WTC11 (cell line): ENCODE data around the gene RHBDD2. TPM values are rescaled to one million over a fixed set of nuclear protein-coding genes. Genes with fewer than 3 reads are reported as not detected.
"Not testable (repeated sequence)": the region's sequence is repeated elsewhere in the genome, so short reads cannot be mapped to it uniquely, and the experiment has no call there.

ENCODE experiments used
- ATAC-seq: fragments of 200-7000 bp; cut with Tn5 transposase; 2 replicates; pipeline ENCODE4 v1.10.0; 2021; ENCODE audit warnings: mild to moderate bottlenecking, moderate library complexity
- CTCF ChIA-PET: fragments of 300-600 bp; sonication (Branson Sonifier 250); formaldehyde crosslinking; loops from one replicate; lab custom pipeline; 2021; ENCODE audit warnings: antibody characterized with exemption; lab: Charles Lee
- POLR2A ChIA-PET: fragments of 350-600 bp; sonication (Branson Sonifier 250); formaldehyde crosslinking; loops from one replicate; lab custom pipeline; 2021; ENCODE audit warnings: antibody characterized with exemption; lab: Charles Lee
- DNase-seq: peaks from one replicate; pipeline ENCODE4 v3.0.0; 2021; ENCODE audit warnings: low spot score
- H3K27ac Mint-ChIP-seq: 2 replicates; pipeline ENCODE4 v1.8.0; 2021; ENCODE audit warnings: mixed read lengths
- H3K27me3 Mint-ChIP-seq: 2 replicates; pipeline ENCODE4 v1.8.0; 2021; ENCODE audit warnings: low read depth, mild to moderate bottlenecking, moderate library complexity, mixed read lengths
- H3K36me3 Mint-ChIP-seq: 2 replicates; pipeline ENCODE4 v1.8.0; 2021; ENCODE audit warnings: mixed read lengths
- H3K4me1 Mint-ChIP-seq: 2 replicates; pipeline ENCODE4 v1.8.0; 2022; ENCODE audit warnings: mixed read lengths
- H3K4me3 Mint-ChIP-seq: 2 replicates; pipeline ENCODE4 v1.8.0; 2021; ENCODE audit warnings: mild to moderate bottlenecking, moderate library complexity, mixed read lengths
- H3K9me3 Mint-ChIP-seq: 2 replicates; pipeline ENCODE4 v1.8.0; 2021; ENCODE audit warnings: mixed read lengths
- EMX1 ChIP-seq: fragments of 250-450 bp; sonication (Bioruptor Pico); IDR thresholded peaks from 2 replicates; pipeline ENCODE4 v1.8.0; 2021; ENCODE audit warnings: mild to moderate bottlenecking
- MYBL2 ChIP-seq: sonication (generic); formaldehyde crosslinking; IDR thresholded peaks from 2 replicates; pipeline ENCODE4 v1.8.1; 2023; ENCODE audit warnings: mild to moderate bottlenecking, moderate library complexity, missing genetic modification reagents
- SOX15 ChIP-seq: fragments of 250-450 bp; sonication (Bioruptor Pico); IDR thresholded peaks from 2 replicates; pipeline ENCODE4 v1.9.0; 2021; ENCODE audit warnings: mild to moderate bottlenecking
- SP1 ChIP-seq: sonication (generic); formaldehyde crosslinking; conservative IDR thresholded peaks from 2 replicates; pipeline ENCODE4 v1.8.1; 2022; ENCODE audit warnings: missing genetic modification reagents
- TCF7 ChIP-seq: sonication (generic); formaldehyde crosslinking; IDR thresholded peaks from 2 replicates; pipeline ENCODE4 v1.8.0; 2022; ENCODE audit warnings: mild to moderate bottlenecking, low read depth, missing genetic modification reagents, moderate library complexity
- ZNF138 ChIP-seq: sonication (generic); formaldehyde crosslinking; conservative IDR thresholded peaks from 2 replicates; pipeline ENCODE4 v1.8.1; 2022; ENCODE audit warnings: mild to moderate bottlenecking, moderate library complexity, missing genetic modification reagents
- total RNA-seq: library from RNA; stranded (reverse); gene quantifications from 3 replicates; pipeline ENCODE4 v1.2.3, GENCODE V29; 2021
- TF ChIP-seq, protein P1 (sequence below): fragments of 250-450 bp; sonication (Bioruptor Pico); IDR thresholded peaks from 2 replicates; pipeline ENCODE4 v1.9.0; 2021; ENCODE audit warnings: mild to moderate bottlenecking
- TF ChIP-seq, protein P2 (sequence below): fragments of 250-450 bp; sonication (Bioruptor Pico); IDR thresholded peaks from 2 replicates; pipeline ENCODE4 v1.9.0; 2021; ENCODE audit warnings: mild to moderate bottlenecking, borderline replicate concordance
- TF ChIP-seq, protein P3 (sequence below): sonication (generic); formaldehyde crosslinking; IDR thresholded peaks from 2 replicates; pipeline ENCODE4 v1.8.1; 2023; ENCODE audit warnings: mild to moderate bottlenecking, missing genetic modification reagents
- TF ChIP-seq, protein P4 (sequence below): sonication (generic); formaldehyde crosslinking; IDR thresholded peaks from 2 replicates; pipeline ENCODE4 v1.8.0; 2022; ENCODE audit warnings: mild to moderate bottlenecking, missing genetic modification reagents
- TF ChIP-seq, protein P5 (sequence below): sonication (generic); formaldehyde crosslinking; IDR thresholded peaks from 2 replicates; pipeline ENCODE4 v1.8.1; 2023; ENCODE audit warnings: mild to moderate bottlenecking, missing genetic modification reagents, borderline replicate concordance

RHBDD2 gene
- total RNA-seq, 1 experiment from 2014 or later = 34.3 TPM

DNA sequence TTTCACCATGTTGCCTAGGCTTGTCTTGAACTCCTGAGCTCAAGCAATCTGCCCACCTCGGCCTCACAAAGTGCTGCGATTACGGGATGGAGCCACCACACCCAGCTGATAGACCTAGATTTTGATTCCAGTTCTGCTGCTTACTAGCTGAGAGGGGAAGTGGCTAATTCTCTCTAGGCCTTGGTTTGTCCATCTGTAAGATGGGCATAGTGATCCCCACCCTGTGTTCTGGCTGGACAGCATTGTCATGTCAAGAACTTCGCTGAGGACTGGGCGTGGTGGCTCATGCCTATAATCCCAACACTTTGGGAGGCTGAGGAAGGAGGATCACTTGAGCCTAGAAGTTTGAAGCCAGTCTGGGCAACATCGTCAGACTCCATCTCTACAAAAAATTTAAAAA lies 47.9 kb upstream of the RHBDD2 start:
- POLR2A ChIA-PET = no interaction called here
- H3K4me1 Mint-ChIP-seq = no peaks in the 10 kb centered on the region; the same call in 1 of the 2 replicates
- H3K27me3 Mint-ChIP-seq = peaks cover 4% of the 10 kb centered on the region; the same call in 1 of the 2 replicates
- CTCF ChIA-PET = no interaction called here
- H3K27ac Mint-ChIP-seq = no peak overlapping the region
- no peak for ATAC-seq
- H3K36me3 Mint-ChIP-seq = no peaks in the 10 kb centered on the region
- no peak for TF ChIP-seq ZNF138
- TF ChIP-seq SOX15 (CRISPR knock-in tag) = no peak
- TF ChIP-seq MYBL2 (CRISPR knock-in tag) = no peak
- no peak for TF ChIP-seq TCF7 (CRISPR knock-in tag)
- TF ChIP-seq, all 79 proteins: peak for 0
- H3K4me3 Mint-ChIP-seq = no peak overlapping the region
- H3K9me3 Mint-ChIP-seq = no peaks in the 10 kb centered on the region
- DNase-seq = no peak

DNA sequence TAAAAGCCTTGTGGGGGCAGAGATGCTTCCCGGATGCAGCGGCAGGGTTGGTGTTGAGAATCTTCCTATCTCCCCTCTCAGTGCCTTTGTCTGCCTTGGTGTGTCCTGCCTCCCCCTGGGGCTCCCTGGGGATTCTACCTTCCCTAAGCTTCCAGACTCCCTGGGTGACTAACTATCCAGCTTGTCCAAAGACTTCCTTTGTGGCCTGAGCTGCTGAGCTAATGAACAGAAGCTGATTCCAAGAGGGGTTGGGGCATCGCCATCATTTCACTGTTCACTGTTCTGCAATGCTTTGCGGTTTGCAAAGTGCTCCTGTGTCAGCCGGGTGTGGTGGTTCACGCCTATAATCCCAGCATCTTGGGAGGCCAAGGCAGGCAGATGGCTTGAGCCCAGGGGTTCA lies 45.2 kb upstream of the RHBDD2 start:
- POLR2A ChIA-PET, H3K36me3 Mint-ChIP-seq, H3K4me3 Mint-ChIP-seq, H3K4me1 Mint-ChIP-seq, CTCF ChIA-PET, ATAC-seq, DNase-seq, H3K9me3 Mint-ChIP-seq, H3K27me3 Mint-ChIP-seq, H3K27ac Mint-ChIP-seq: not testable (repeated sequence)

DNA sequence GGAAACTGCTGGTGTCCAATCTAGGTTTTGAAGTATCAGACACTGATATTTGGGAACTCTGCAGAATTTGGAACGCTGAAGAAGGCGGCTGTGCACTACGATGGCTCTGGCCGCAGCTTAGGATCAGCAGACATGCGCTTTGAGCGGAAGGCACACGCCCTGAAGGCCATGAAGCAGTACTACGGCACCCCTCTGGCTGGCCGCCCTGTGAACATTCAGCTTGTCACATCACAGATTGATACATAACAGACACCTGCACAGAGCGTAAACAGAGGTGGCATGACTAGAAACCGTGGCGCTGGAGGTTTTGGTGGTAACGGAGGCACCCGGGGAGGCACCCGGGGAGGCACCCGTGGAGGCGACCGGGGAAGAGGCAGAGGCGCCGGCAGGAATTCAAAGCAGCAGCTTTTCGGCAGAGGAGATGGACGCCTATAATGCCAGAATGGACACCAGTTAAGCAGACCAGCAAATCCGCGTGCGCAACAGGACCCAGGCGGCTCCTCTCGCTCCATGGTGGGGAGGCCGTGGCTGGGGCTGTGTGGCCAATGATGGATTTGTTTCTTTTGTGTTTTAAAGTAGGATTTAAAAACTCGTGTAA lies 43.0 kb upstream of the RHBDD2 start:
- POLR2A ChIA-PET = no interaction called here
- Mint-ChIP-seq H3K4me3 (no peak overlapping the region), H3K4me1 (no peaks in the 10 kb centered on the region), H3K36me3 (no peaks in the 10 kb centered on the region), H3K9me3 (no peaks in the 10 kb centered on the region), H3K27me3 (peaks cover 4% of the 10 kb centered on the region; the same call in 1 of the 2 replicates), H3K27ac (no peak overlapping the region)
- TF ChIP-seq, protein P1, sequence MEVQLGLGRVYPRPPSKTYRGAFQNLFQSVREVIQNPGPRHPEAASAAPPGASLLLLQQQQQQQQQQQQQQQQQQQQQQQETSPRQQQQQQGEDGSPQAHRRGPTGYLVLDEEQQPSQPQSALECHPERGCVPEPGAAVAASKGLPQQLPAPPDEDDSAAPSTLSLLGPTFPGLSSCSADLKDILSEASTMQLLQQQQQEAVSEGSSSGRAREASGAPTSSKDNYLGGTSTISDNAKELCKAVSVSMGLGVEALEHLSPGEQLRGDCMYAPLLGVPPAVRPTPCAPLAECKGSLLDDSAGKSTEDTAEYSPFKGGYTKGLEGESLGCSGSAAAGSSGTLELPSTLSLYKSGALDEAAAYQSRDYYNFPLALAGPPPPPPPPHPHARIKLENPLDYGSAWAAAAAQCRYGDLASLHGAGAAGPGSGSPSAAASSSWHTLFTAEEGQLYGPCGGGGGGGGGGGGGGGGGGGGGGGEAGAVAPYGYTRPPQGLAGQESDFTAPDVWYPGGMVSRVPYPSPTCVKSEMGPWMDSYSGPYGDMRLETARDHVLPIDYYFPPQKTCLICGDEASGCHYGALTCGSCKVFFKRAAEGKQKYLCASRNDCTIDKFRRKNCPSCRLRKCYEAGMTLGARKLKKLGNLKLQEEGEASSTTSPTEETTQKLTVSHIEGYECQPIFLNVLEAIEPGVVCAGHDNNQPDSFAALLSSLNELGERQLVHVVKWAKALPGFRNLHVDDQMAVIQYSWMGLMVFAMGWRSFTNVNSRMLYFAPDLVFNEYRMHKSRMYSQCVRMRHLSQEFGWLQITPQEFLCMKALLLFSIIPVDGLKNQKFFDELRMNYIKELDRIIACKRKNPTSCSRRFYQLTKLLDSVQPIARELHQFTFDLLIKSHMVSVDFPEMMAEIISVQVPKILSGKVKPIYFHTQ = no peak
- TF ChIP-seq SP1 (CRISPR knock-in tag) (no peak), EMX1 (CRISPR knock-in tag) (no peak), ZNF138 (no peak)
- TF ChIP-seq, protein P2, sequence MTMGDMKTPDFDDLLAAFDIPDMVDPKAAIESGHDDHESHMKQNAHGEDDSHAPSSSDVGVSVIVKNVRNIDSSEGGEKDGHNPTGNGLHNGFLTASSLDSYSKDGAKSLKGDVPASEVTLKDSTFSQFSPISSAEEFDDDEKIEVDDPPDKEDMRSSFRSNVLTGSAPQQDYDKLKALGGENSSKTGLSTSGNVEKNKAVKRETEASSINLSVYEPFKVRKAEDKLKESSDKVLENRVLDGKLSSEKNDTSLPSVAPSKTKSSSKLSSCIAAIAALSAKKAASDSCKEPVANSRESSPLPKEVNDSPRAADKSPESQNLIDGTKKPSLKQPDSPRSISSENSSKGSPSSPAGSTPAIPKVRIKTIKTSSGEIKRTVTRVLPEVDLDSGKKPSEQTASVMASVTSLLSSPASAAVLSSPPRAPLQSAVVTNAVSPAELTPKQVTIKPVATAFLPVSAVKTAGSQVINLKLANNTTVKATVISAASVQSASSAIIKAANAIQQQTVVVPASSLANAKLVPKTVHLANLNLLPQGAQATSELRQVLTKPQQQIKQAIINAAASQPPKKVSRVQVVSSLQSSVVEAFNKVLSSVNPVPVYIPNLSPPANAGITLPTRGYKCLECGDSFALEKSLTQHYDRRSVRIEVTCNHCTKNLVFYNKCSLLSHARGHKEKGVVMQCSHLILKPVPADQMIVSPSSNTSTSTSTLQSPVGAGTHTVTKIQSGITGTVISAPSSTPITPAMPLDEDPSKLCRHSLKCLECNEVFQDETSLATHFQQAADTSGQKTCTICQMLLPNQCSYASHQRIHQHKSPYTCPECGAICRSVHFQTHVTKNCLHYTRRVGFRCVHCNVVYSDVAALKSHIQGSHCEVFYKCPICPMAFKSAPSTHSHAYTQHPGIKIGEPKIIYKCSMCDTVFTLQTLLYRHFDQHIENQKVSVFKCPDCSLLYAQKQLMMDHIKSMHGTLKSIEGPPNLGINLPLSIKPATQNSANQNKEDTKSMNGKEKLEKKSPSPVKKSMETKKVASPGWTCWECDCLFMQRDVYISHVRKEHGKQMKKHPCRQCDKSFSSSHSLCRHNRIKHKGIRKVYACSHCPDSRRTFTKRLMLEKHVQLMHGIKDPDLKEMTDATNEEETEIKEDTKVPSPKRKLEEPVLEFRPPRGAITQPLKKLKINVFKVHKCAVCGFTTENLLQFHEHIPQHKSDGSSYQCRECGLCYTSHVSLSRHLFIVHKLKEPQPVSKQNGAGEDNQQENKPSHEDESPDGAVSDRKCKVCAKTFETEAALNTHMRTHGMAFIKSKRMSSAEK (CRISPR knock-in tag) = no peak
- TF ChIP-seq, protein P3, sequence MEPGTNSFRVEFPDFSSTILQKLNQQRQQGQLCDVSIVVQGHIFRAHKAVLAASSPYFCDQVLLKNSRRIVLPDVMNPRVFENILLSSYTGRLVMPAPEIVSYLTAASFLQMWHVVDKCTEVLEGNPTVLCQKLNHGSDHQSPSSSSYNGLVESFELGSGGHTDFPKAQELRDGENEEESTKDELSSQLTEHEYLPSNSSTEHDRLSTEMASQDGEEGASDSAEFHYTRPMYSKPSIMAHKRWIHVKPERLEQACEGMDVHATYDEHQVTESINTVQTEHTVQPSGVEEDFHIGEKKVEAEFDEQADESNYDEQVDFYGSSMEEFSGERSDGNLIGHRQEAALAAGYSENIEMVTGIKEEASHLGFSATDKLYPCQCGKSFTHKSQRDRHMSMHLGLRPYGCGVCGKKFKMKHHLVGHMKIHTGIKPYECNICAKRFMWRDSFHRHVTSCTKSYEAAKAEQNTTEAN (CRISPR knock-in tag) = no peak
- TF ChIP-seq, protein P4, sequence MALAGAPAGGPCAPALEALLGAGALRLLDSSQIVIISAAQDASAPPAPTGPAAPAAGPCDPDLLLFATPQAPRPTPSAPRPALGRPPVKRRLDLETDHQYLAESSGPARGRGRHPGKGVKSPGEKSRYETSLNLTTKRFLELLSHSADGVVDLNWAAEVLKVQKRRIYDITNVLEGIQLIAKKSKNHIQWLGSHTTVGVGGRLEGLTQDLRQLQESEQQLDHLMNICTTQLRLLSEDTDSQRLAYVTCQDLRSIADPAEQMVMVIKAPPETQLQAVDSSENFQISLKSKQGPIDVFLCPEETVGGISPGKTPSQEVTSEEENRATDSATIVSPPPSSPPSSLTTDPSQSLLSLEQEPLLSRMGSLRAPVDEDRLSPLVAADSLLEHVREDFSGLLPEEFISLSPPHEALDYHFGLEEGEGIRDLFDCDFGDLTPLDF (CRISPR knock-in tag) = no peak
- TF ChIP-seq, protein P5, sequence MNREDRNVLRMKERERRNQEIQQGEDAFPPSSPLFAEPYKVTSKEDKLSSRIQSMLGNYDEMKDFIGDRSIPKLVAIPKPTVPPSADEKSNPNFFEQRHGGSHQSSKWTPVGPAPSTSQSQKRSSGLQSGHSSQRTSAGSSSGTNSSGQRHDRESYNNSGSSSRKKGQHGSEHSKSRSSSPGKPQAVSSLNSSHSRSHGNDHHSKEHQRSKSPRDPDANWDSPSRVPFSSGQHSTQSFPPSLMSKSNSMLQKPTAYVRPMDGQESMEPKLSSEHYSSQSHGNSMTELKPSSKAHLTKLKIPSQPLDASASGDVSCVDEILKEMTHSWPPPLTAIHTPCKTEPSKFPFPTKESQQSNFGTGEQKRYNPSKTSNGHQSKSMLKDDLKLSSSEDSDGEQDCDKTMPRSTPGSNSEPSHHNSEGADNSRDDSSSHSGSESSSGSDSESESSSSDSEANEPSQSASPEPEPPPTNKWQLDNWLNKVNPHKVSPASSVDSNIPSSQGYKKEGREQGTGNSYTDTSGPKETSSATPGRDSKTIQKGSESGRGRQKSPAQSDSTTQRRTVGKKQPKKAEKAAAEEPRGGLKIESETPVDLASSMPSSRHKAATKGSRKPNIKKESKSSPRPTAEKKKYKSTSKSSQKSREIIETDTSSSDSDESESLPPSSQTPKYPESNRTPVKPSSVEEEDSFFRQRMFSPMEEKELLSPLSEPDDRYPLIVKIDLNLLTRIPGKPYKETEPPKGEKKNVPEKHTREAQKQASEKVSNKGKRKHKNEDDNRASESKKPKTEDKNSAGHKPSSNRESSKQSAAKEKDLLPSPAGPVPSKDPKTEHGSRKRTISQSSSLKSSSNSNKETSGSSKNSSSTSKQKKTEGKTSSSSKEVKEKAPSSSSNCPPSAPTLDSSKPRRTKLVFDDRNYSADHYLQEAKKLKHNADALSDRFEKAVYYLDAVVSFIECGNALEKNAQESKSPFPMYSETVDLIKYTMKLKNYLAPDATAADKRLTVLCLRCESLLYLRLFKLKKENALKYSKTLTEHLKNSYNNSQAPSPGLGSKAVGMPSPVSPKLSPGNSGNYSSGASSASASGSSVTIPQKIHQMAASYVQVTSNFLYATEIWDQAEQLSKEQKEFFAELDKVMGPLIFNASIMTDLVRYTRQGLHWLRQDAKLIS (CRISPR knock-in tag) = no peak
- DNase-seq (no peak), ATAC-seq (peak; percentile 32; the same call in 1 of the 2 replicates)
- CTCF ChIA-PET = interaction anchor here (1.2 kb wide), 1 partner anchor 185 kb away, joined by 3 read pairs; no protein-coding TSS in a partner anchor
